ENCODE measurements around the gene ACAN. TPM values are rescaled to one million over a fixed set of nuclear protein-coding genes. Genes with fewer than 3 reads are reported as not detected.

Gene ACAN
- total and polyA plus RNA-seq, 2 of the 8 experiments (the other 6 are each of a cell fraction or from before 2014, with no cell fraction given), result 0.71 to 0.73 TPM

- Histone ChIP-seq H2BK20ac (ENCODE audit: low read length) (no peak overlapping the region), H3K9me3 (ENCODE audit: insufficient read depth in 2 of 2, low read depth in 1 of 2, low read length in 1 of 2) (no peaks in the 10 kb centered on the region), H4K8ac (ENCODE audit: extremely low read depth, insufficient read depth, low read length) (no peak overlapping the region), H3K4me1 (replicated peaks in 1 of 4; ENCODE audit: control insufficient read depth in 3 of 4, insufficient read depth in 4 of 4, low read length in 3 of 4) (peaks cover 2 to 34% (median 26%) of the 10 kb centered on the region in 4 experiments), H3K14ac (ENCODE audit: insufficient read length) (no peak overlapping the region), H4K20me1 (replicated peaks in 1 of 2; ENCODE audit: control insufficient read depth in 1 of 2, insufficient read depth in 2 of 2, low read length in 2 of 2) (peaks cover 38 to 42% of the 10 kb centered on the region in 2 experiments), H3K4me3 (ENCODE audit: extremely low read depth in 1 of 4, insufficient read depth in 2 of 4, low read depth in 3 of 4, low read length in 4 of 4) (peak overlapping the region; percentile 74 to 90 (median 84)), H2BK120ac (replicated peaks; ENCODE audit: low read depth, low read length) (no peak overlapping the region), H3K4me2 (ENCODE audit: insufficient read depth in 1 of 2, low read depth in 2 of 2, low read length in 2 of 2) (peak overlapping the region; percentile 72 to 89), H3K79me1 (ENCODE audit: low read depth, low read length) (peaks cover 25% of the 10 kb centered on the region), H3K79me2 (ENCODE audit: control insufficient read depth in 1 of 2, insufficient read depth in 2 of 2, low read length in 2 of 2) (peaks cover 11 to 62% of the 10 kb centered on the region in 2 experiments), H2AFZ (ENCODE audit: low read length) (no peak overlapping the region), H3K4ac (replicated peaks; ENCODE audit: insufficient read length, low read depth, low read length) (no peak overlapping the region), H2BK15ac (ENCODE audit: low read length) (no peak overlapping the region), H4K91ac (replicated peaks; ENCODE audit: insufficient read length, low read length) (no peak overlapping the region), H3K9ac (replicated peaks in 1 of 4; ENCODE audit: extremely low read depth in 1 of 4, low read depth in 3 of 4, low read length in 3 of 4) (peak overlapping the region in 3 of 4 experiments; percentile 59 to 63 (median 62); a peak in 5 of 7 replicates), H4K5ac (ENCODE audit: insufficient read length, low read depth, low read length) (no peak overlapping the region), H2AK5ac (ENCODE audit: low read depth, low read length) (no peak overlapping the region), H3K36me3 (ENCODE audit: control insufficient read depth in 2 of 4, insufficient read depth in 4 of 4, low read length in 3 of 4) (peaks cover 29 to 53% (median 41%) of the 10 kb centered on the region in 4 experiments), H3K27me3 (replicated peaks in 1 of 4; ENCODE audit: control insufficient read depth in 3 of 4, extremely low read depth in 1 of 4, insufficient read depth in 3 of 4, low read length in 3 of 4) (no peaks in the 10 kb centered on the region), H2BK12ac (ENCODE audit: low read depth, low read length) (no peak overlapping the region), H3K23me2 (ENCODE audit: low read depth, low read length) (peaks cover 9% of the 10 kb centered on the region; the same call in 1 of the 2 replicates), H3K56ac (replicated peaks; ENCODE audit: insufficient read length, low read depth, low read length) (no peak overlapping the region), H3K27ac (ENCODE audit: low read depth, low read length) (no peak overlapping the region), H3K18ac (ENCODE audit: extremely low read depth, low read length) (no peak overlapping the region), H2BK5ac (ENCODE audit: low read depth, low read length) (peak overlapping the region; percentile 0; the same call in 1 of the 2 replicates), H3K23ac (ENCODE audit: insufficient read length) (no peak overlapping the region)
- FAIRE-seq, result no peak
- POLR2A ChIA-PET (ENCODE audit: partially characterized antibody), result interaction anchor here (0.7 to 27.2 kb wide), 16 partner anchors 10 to 203 kb away, joined by 3 to 607 read pairs (median 4); partner anchors contain the start of gene HAPLN3
- CTCF ChIA-PET (ENCODE audit: partially characterized antibody), result interaction anchor here (0.6 to 6.3 kb wide), 20 partner anchors 8 to 402 kb away, joined by 3 to 30 read pairs (median 3); partner anchors contain the start of gene HAPLN3
- WGBS, 2 experiments (ENCODE audit: extremely low coverage in 1 of 2, insufficient coverage in 1 of 2, insufficient read length in 1 of 2, insufficient replicate concordance in 2 of 2, low coverage in 1 of 2, low lambda C conversion rate in 2 of 2, missing lambda C conversion rate in 1 of 2), result 10% methylated on average over 5 of the region's 5 CpGs; no CpG with 5 or more reads in 1 of the 2 experiments
- no peak for DNase-seq (ENCODE audit: low read depth in 1 of 2, low spot score in 2 of 2)
- TF ChIP-seq NANOG (IDR thresholded peaks at IDR 0.05; ENCODE audit: insufficient read depth, low read depth, low read length, poor library complexity, severe bottlenecking), result peak; percentile 77
- TF ChIP-seq BCL11A (IDR thresholded peaks at IDR 0.05; ENCODE audit: low read depth in 2 of 2, low read length in 2 of 2), result no peak
- no peak for TF ChIP-seq EZH2 (IDR thresholded peaks at IDR 0.05; ENCODE audit: low read depth, low read length, severe bottlenecking)
- TF ChIP-seq FOSL1 (IDR thresholded peaks at IDR 0.05; ENCODE audit: insufficient read depth, low read depth, low read length), result no peak
- TF ChIP-seq TAF1 (IDR thresholded peaks at IDR 0.05; ENCODE audit: low read depth, low read length), result 0 out of 2 replicates have a peak, but pooled peaks have one; percentile 19
- 0 out of 2 replicates have a peak, but pooled peaks have one; percentile 33 for TF ChIP-seq TBP (IDR thresholded peaks at IDR 0.05; ENCODE audit: low read depth, low read length)
- no peak; the same call in 1 of the 2 replicates for TF ChIP-seq POLR2AphosphoS5 (IDR thresholded peaks at IDR 0.05; ENCODE audit: low read depth, low read length)
- TF ChIP-seq SIX5 (IDR thresholded peaks at IDR 0.05; ENCODE audit: low read depth, low read length), result no peak
- no peak for TF ChIP-seq SP2 (IDR thresholded peaks at IDR 0.05; ENCODE audit: low read length)
- 0 out of 4 replicates have a peak, but pooled peaks of 1 of the 3 experiments have one; percentile 6 for TF ChIP-seq CTCF (IDR thresholded peaks at IDR 0.05; ENCODE audit: control extremely low read depth in 1 of 3, insufficient read depth in 1 of 3, low read depth in 1 of 3, low read length in 3 of 3)
Measured at GRCh38 chr15:88911766-88912118, 108.5 kb downstream of the ACAN start.
